ENCODE results near the gene SPDYE4.

SPDYE4 gene

DNA sequence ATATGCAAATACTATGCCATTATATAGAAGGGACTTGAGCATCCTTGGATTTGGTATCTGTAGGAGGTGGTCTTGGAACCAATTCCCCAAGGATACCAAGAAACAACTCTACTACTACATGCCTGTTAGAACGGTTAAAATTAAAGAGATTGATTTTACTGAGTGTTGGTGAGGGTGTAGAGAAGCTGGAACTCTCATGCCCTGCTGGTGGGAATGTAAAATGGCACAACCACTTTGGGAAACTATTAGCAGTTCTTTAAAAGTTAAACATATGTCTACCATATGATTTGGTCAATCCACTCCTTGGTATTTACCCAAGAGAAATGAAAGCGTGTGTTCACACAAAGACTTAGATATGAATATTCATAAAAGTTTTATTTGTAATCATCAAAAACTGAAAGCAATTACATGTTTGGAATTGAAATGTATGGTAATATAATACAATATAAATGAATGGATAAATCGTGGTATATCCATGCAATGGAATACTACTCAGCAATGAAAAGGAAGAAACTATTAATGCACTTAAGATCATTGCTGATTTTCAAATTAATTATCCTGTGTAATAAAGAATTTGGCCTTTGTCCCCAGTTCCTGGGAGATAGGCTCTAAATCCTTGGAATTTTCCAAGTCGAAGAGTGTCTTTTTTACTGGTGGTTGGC is 33.0 kb upstream of the SPDYE4 start:
- ATAC-seq, result no peak
- TF ChIP-seq ISL1 (CRISPR knock-in tag; IDR thresholded peaks at IDR 0.05) (no peak), ZNF8 (CRISPR knock-in tag; IDR thresholded peaks at IDR 0.05) (peak; percentile 96)

DNA sequence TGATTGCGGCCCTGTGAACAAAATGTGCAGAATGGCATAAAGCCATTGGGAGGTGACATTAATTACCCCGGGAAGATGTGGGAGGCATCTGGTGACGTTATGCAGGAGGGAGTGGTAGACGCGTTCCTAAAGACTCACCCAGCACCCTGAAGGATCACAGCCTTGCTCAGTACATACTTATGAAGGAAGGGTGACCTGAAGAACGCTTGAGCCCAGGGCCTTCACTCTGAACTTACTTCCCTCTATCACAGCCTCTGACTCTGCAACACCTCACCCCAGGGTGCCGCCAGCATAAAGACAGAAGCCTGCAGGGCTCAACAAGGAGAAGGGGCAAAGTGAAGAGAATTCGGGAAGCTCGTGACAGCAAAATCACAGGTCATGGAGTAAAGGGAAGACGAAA is 31.4 kb upstream of the SPDYE4 start:
- ATAC-seq, result no peak
- TF ChIP-seq ZFP30 (CRISPR knock-in tag; IDR thresholded peaks at IDR 0.05), result no peak
- no peak for TF ChIP-seq RARB (CRISPR knock-in tag; IDR thresholded peaks at IDR 0.05)
- no peak for TF ChIP-seq OSR1 (CRISPR knock-in tag; IDR thresholded peaks at IDR 0.05)
- TF ChIP-seq TCF4 (CRISPR knock-in tag; IDR thresholded peaks at IDR 0.05; ENCODE audit: borderline replicate concordance), result no peak
- no peak for TF ChIP-seq SNAI2 (CRISPR knock-in tag; IDR thresholded peaks at IDR 0.05)
- no peak for TF ChIP-seq BACH2 (CRISPR knock-in tag; IDR thresholded peaks at IDR 0.05; ENCODE audit: borderline replicate concordance)
- no peak for TF ChIP-seq ZNF565 (CRISPR knock-in tag; conservative IDR thresholded peaks at IDR 0.05; ENCODE audit: low read depth)
- TF ChIP-seq CSDC2 (CRISPR knock-in tag; IDR thresholded peaks at IDR 0.05), result no peak
- no peak for TF ChIP-seq ISL1 (CRISPR knock-in tag; IDR thresholded peaks at IDR 0.05)
- no peak for TF ChIP-seq TSHZ2 (CRISPR knock-in tag; IDR thresholded peaks at IDR 0.05)

DNA sequence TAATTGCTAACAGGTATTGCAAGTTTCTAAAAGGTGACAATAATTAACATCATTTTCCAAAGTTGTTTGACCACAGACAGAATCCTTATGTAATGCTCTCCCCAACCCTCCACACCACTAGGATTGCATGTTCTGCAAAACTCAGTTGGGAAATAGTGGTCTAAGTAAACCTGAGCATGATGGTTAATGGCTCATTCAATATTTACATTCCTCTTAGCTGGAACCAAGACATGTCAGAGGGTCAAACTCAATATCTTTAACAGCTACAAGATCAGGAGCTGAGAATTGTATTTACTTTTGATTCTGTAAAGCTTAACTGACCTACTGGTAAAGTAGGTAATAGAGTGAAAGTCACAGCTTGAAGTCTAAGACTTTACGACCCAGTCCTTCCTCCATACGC is 30.7 kb upstream of the SPDYE4 start:
- no peak for ATAC-seq

More for the DNA sequence above, 30.7 kb upstream of the SPDYE4 start:
- TF ChIP-seq, protein P1, sequence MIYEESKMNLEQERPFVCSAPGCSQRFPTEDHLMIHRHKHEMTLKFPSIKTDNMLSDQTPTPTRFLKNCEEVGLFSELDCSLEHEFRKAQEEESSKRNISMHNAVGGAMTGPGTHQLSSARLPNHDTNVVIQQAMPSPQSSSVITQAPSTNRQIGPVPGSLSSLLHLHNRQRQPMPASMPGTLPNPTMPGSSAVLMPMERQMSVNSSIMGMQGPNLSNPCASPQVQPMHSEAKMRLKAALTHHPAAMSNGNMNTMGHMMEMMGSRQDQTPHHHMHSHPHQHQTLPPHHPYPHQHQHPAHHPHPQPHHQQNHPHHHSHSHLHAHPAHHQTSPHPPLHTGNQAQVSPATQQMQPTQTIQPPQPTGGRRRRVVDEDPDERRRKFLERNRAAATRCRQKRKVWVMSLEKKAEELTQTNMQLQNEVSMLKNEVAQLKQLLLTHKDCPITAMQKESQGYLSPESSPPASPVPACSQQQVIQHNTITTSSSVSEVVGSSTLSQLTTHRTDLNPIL (CRISPR knock-in tag; IDR thresholded peaks at IDR 0.05; ENCODE audit: low read depth), result no peak
- no peak for TF ChIP-seq PPARA (CRISPR knock-in tag; IDR thresholded peaks at IDR 0.05; ENCODE audit: borderline replicate concordance)
- TF ChIP-seq ESRRG (CRISPR knock-in tag; IDR thresholded peaks at IDR 0.05), result no peak
- TF ChIP-seq ZFP30 (CRISPR knock-in tag; IDR thresholded peaks at IDR 0.05), result no peak
- no peak for TF ChIP-seq TCF4 (CRISPR knock-in tag; IDR thresholded peaks at IDR 0.05; ENCODE audit: borderline replicate concordance)
- no peak for TF ChIP-seq POU6F1 (CRISPR knock-in tag; IDR thresholded peaks at IDR 0.05; ENCODE audit: borderline replicate concordance, low read depth)
- TF ChIP-seq RARB (CRISPR knock-in tag; IDR thresholded peaks at IDR 0.05), result no peak
- TF ChIP-seq CSDC2 (CRISPR knock-in tag; IDR thresholded peaks at IDR 0.05), result no peak
- no peak for TF ChIP-seq ISL1 (CRISPR knock-in tag; IDR thresholded peaks at IDR 0.05)
- TF ChIP-seq, protein P2, sequence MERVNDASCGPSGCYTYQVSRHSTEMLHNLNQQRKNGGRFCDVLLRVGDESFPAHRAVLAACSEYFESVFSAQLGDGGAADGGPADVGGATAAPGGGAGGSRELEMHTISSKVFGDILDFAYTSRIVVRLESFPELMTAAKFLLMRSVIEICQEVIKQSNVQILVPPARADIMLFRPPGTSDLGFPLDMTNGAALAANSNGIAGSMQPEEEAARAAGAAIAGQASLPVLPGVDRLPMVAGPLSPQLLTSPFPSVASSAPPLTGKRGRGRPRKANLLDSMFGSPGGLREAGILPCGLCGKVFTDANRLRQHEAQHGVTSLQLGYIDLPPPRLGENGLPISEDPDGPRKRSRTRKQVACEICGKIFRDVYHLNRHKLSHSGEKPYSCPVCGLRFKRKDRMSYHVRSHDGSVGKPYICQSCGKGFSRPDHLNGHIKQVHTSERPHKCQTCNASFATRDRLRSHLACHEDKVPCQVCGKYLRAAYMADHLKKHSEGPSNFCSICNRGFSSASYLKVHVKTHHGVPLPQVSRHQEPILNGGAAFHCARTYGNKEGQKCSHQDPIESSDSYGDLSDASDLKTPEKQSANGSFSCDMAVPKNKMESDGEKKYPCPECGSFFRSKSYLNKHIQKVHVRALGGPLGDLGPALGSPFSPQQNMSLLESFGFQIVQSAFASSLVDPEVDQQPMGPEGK (CRISPR knock-in tag; IDR thresholded peaks at IDR 0.05; ENCODE audit: borderline replicate concordance), result no peak
- TF ChIP-seq, protein P3, sequence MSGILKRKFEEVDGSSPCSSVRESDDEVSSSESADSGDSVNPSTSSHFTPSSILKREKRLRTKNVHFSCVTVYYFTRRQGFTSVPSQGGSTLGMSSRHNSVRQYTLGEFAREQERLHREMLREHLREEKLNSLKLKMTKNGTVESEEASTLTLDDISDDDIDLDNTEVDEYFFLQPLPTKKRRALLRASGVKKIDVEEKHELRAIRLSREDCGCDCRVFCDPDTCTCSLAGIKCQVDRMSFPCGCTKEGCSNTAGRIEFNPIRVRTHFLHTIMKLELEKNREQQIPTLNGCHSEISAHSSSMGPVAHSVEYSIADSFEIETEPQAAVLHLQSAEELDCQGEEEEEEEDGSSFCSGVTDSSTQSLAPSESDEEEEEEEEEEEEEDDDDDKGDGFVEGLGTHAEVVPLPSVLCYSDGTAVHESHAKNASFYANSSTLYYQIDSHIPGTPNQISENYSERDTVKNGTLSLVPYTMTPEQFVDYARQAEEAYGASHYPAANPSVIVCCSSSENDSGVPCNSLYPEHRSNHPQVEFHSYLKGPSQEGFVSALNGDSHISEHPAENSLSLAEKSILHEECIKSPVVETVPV (CRISPR knock-in tag; IDR thresholded peaks at IDR 0.05), result no peak
- no peak for TF ChIP-seq SNAI2 (CRISPR knock-in tag; IDR thresholded peaks at IDR 0.05)
- no peak for TF ChIP-seq GLIS3 (CRISPR knock-in tag; IDR thresholded peaks at IDR 0.05)
- TF ChIP-seq OSR1 (CRISPR knock-in tag; IDR thresholded peaks at IDR 0.05), result no peak
- no peak for TF ChIP-seq ZC3H10 (CRISPR knock-in tag; IDR thresholded peaks at IDR 0.05)
- TF ChIP-seq TSHZ2 (CRISPR knock-in tag; IDR thresholded peaks at IDR 0.05), result no peak
- TF ChIP-seq ARNTL (CRISPR knock-in tag; IDR thresholded peaks at IDR 0.05; ENCODE audit: borderline replicate concordance, low read depth), result no peak

Data from SK-N-SH treated with all-trans-retinoic acid at 6 μM for 48 hours (cell line).